Activated T-helper 1 cell treated with anti-CD3 and anti-CD28 coated beads, Interleukin-12 subunit alpha, Interleukin-12 subunit beta, Interleukin-2, Interleukin-4 antibody, amounts not matched to agents 30 ng/mL and 10 ng/mL and 1 ng/mL, durations not matched to agents 14 hours and 24 hours and 36 hours (primary cell): ENCODE measurements around the gene TMEM150B. TPM values are rescaled to one million over a fixed set of nuclear protein-coding genes. Genes with fewer than 3 reads are reported as not detected.

Experiments used
- DNase-seq: peaks from one replicate; pipeline ENCODE4 v3.0.0; 2021; ENCODE audit warnings: low spot score
- H3K27ac Mint-ChIP-seq: one replicate; pipeline ENCODE4 v1.8.0; 2021; ENCODE audit warnings: mild to moderate bottlenecking, mixed read lengths
- H3K27me3 Mint-ChIP-seq: one replicate; pipeline ENCODE4 v1.8.0; 2022; ENCODE audit warnings: mild to moderate bottlenecking, moderate library complexity, mixed read lengths; ENCODE audit not compliant: insufficient read depth
- H3K36me3 Mint-ChIP-seq: one replicate; pipeline ENCODE4 v1.8.0; 2021; ENCODE audit warnings: low read depth, mixed read lengths
- H3K4me1 Mint-ChIP-seq: one replicate; pipeline ENCODE4 v1.8.0; 2021; ENCODE audit warnings: low read depth, mixed read lengths
- H3K4me3 Mint-ChIP-seq: one replicate; pipeline ENCODE4 v1.8.0; 2021; ENCODE audit warnings: mild to moderate bottlenecking, moderate library complexity, mixed read lengths
- H3K9me3 Mint-ChIP-seq: one replicate; pipeline ENCODE4 v1.8.0; 2021; ENCODE audit warnings: mixed read lengths
- intact Hi-C: fragments of 100-400 bp; cut with micrococcal nuclease; formaldehyde crosslinking; loops from one replicate; pipeline ENCODE4 v1.15.1; 2024
- total RNA-seq: library from RNA; stranded (reverse); gene quantifications from 2 replicates; pipeline ENCODE4 v1.2.3, GENCODE V29; 2022

Gene TMEM150B
- total RNA-seq, 1 donor from 2014 or later, result not detected

- Mint-ChIP-seq H3K27me3 (no peaks in the 10 kb centered on the region), H3K9me3 (peaks cover 9% of the 10 kb centered on the region), H3K27ac (no peak overlapping the region), H3K4me1 (no peaks in the 10 kb centered on the region), H3K4me3 (no peak overlapping the region), H3K36me3 (peaks cover 23% of the 10 kb centered on the region)
- DNase-seq, result no peak
- intact Hi-C loops, result no loop called here
These were observed 55.8 kb downstream of the TMEM150B start for GRCh38 chr19:55269299-55269698.

DNA sequence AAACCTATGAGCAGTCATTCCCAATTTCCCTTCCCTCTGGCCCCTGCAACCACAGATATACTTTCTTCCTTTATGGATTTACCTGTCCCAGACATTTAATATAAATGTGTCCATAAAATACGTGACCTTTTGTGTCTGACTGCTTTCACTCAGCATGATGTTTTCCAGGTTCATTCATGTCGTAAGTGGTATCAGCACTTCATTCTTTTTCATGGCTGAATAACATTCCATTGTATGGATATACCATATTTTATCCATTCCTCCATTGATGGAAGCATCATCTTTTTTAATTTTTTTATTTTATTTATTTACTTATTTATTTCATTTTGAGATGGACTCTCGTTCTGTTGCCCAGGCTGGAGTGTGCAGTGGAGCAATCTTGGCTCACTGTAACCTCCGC, 58.3 kb downstream of the TMEM150B start:
- H3K4me3 Mint-ChIP-seq, result no peak overlapping the region
- H3K27me3 Mint-ChIP-seq, result no peaks in the 10 kb centered on the region
- no peaks in the 10 kb centered on the region for H3K4me1 Mint-ChIP-seq
- H3K27ac Mint-ChIP-seq, result no peak overlapping the region
- H3K36me3 Mint-ChIP-seq, result peaks cover 15% of the 10 kb centered on the region
- H3K9me3 Mint-ChIP-seq, result peaks cover 9% of the 10 kb centered on the region
- intact Hi-C loops, result no loop called here
- no peak for DNase-seq

DNA sequence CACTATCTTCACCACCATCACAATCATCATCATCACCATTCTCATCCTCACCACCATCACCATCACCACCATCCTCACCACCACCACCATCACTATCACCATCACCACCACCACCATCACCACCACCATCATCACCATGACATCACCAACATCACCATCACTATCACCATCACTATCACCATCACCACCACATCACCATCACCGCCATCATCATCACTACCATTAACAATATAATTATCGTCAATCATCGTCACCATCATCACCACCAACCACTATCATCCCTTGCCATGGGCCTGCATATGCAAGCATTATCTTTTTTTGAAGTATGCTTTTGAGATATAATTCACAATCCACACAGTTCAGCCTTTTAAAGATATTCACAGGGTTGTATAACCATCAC, 58.7 kb downstream of the TMEM150B start:
- no peaks in the 10 kb centered on the region for H3K27me3 Mint-ChIP-seq
- H3K27ac Mint-ChIP-seq, result peak overlapping the region; percentile 0
- H3K4me1 Mint-ChIP-seq, result no peaks in the 10 kb centered on the region
- intact Hi-C loops, result no loop called here
- peaks cover 9% of the 10 kb centered on the region for H3K9me3 Mint-ChIP-seq
- H3K4me3 Mint-ChIP-seq, result no peak overlapping the region
- H3K36me3 Mint-ChIP-seq, result peaks cover 15% of the 10 kb centered on the region
- no peak for DNase-seq

GRCh38 chr19:55265723-55266386, 59.3 kb downstream of the TMEM150B start:
- Mint-ChIP-seq H3K27ac (no peak overlapping the region), H3K27me3 (no peaks in the 10 kb centered on the region), H3K9me3 (peaks cover 9% of the 10 kb centered on the region), H3K4me3 (no peak overlapping the region), H3K36me3 (peaks cover 15% of the 10 kb centered on the region), H3K4me1 (no peaks in the 10 kb centered on the region)
- intact Hi-C loops, result no loop called here
- DNase-seq, result no peak

DNA sequence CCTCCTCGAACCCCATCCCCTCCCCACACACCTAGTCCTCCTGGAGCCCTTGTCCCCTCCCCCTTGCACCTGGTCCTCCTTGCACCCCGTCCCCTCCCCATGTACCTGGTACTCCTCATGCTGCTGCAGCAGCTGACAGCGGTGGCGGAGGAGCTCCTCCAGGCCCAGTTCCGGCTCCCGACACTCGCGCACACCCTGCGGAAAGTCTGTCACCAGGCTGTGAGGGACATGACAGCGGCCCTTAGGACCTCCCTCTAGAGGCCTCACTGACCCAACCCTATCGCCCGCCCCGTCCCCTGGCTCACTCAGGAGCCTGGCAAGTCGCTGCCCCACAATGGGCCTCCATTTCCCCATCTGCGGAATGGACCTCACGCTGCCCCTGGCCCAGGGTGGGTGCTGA, 60.0 kb downstream of the TMEM150B start:
- Mint-ChIP-seq H3K36me3 (peaks cover 12% of the 10 kb centered on the region), H3K4me3 (no peak overlapping the region), H3K4me1 (peaks cover 4% of the 10 kb centered on the region), H3K27ac (no peak overlapping the region), H3K27me3 (no peaks in the 10 kb centered on the region), H3K9me3 (peaks cover 9% of the 10 kb centered on the region)
- intact Hi-C loops, result no loop called here
- DNase-seq, result no peak

DNA sequence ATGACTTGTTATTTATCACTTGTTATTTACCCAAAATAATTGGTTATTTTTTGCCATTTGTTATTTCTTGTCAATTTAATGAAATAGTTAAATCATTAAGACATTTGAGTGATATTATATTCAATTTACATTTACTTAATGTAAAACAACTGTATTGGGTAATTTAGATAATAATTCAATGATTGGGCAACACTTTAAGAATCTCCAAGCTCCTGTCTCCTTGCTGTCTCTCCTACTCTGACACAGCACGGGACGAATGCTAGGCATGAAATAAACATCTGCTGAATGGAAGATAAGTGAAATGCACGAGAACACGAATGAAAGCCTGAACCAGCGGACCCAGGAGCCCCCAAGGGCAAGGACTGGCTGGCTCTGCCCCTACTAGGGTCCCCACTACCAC, 60.6 kb downstream of the TMEM150B start:
- intact Hi-C loops, result no loop called here
- H3K9me3 Mint-ChIP-seq, result peaks cover 9% of the 10 kb centered on the region
- H3K27me3 Mint-ChIP-seq, result no peaks in the 10 kb centered on the region

More for the DNA sequence above, 60.6 kb downstream of the TMEM150B start:
- peaks cover 8% of the 10 kb centered on the region for H3K4me1 Mint-ChIP-seq
- H3K27ac Mint-ChIP-seq, result no peak overlapping the region
- peaks cover 12% of the 10 kb centered on the region for H3K36me3 Mint-ChIP-seq
- DNase-seq, result no peak
- no peak overlapping the region for H3K4me3 Mint-ChIP-seq

Other genes with a start within 250 kb of the TMEM150B start
- 3.3 and 6.0 TPM in 2 replicates for gene EPS8L1, start 249.5 kb downstream of the TMEM150B start, total RNA-seq
- gene PPP1R12C, start 207.7 kb downstream of the TMEM150B start, total RNA-seq, result 114 and 115 TPM in 2 replicates
- gene TNNT1, start 176.1 kb downstream of the TMEM150B start, total RNA-seq, result not detected in 2 replicates
- gene TNNI3, start 167.6 kb downstream of the TMEM150B start, total RNA-seq, result not detected in 2 replicates
- gene DNAAF3, start 158.7 kb downstream of the TMEM150B start, total RNA-seq, result 0.36 TPM in 1 of 2 replicates, not detected in the other
- not detected in 2 replicates for gene SYT5, start 145.1 kb downstream of the TMEM150B start, total RNA-seq
- gene PTPRH, start 115.8 kb downstream of the TMEM150B start, total RNA-seq, result 0.16 TPM in 1 of 2 replicates, not detected in the other
- 7.7 and 8.3 TPM in 2 replicates for gene TMEM86B, start 96.6 kb downstream of the TMEM150B start, total RNA-seq
- 200 and 202 TPM in 2 replicates for gene PPP6R1, start 66.3 kb downstream of the TMEM150B start, total RNA-seq
- gene HSPBP1, start 45.2 kb downstream of the TMEM150B start, total RNA-seq, result 66.4 and 69.6 TPM in 2 replicates
- 7.8 and 8.4 TPM in 2 replicates for gene BRSK1, start 41.3 kb downstream of the TMEM150B start, total RNA-seq
- gene KMT5C, start 14.5 kb upstream of the TMEM150B start, total RNA-seq, result 29.1 and 29.9 TPM in 2 replicates
- gene COX6B2, start 29.4 kb upstream of the TMEM150B start, total RNA-seq, result 0.26 TPM in 1 of 2 replicates, not detected in the other
- gene GARIN5B, start 37.9 kb upstream of the TMEM150B start, total RNA-seq, result 0.05 TPM in 1 of 2 replicates, not detected in the other
- 0.34 TPM in 1 of 2 replicates, not detected in the other for gene IL11, start 45.1 kb upstream of the TMEM150B start, total RNA-seq
- not detected in 2 replicates for gene TMEM190, start 51.5 kb upstream of the TMEM150B start, total RNA-seq
- gene TMEM238, start 59.0 kb upstream of the TMEM150B start, total RNA-seq, result 9.7 and 10.6 TPM in 2 replicates
- gene RPL28, start 60.6 kb upstream of the TMEM150B start, total RNA-seq, result 1,835 and 1,847 TPM in 2 replicates
- gene UBE2S, start 82.4 kb upstream of the TMEM150B start, total RNA-seq, result 224 and 225 TPM in 2 replicates
- not detected in 2 replicates for gene SHISA7, start 118.0 kb upstream of the TMEM150B start, total RNA-seq
- 31.3 and 34.3 TPM in 2 replicates for gene ISOC2, start 136.3 kb upstream of the TMEM150B start, total RNA-seq
- not detected in 2 replicates for gene C19orf85, start 139.4 kb upstream of the TMEM150B start, total RNA-seq
- gene ZNF628, start 151.3 kb upstream of the TMEM150B start, total RNA-seq, result 7.6 and 10.4 TPM in 2 replicates
- 23.1 and 26.1 TPM in 2 replicates for gene NAT14, start 159.8 kb upstream of the TMEM150B start, total RNA-seq
- gene SSC5D, start 163.1 kb upstream of the TMEM150B start, total RNA-seq, result 0.24 and 0.65 TPM in 2 replicates
- not detected in 2 replicates for gene SBK2, start 211.8 kb upstream of the TMEM150B start, total RNA-seq
- not detected in 2 replicates for gene SBK3, start 220.2 kb upstream of the TMEM150B start, total RNA-seq